GM19043 (cell line): Measurements from ENCODE around the gene APOOL.
A peak's percentile ranks its signal among the peaks of the same experiment; 100 is the strongest.
"Not testable (repeated sequence)": the region's sequence is repeated elsewhere in the genome, so short reads cannot be mapped to it uniquely, and the experiment has no call there.

Experiments
- ATAC-seq: cut with Tn5 transposase; IDR thresholded peaks from one replicate; pipeline ENCODE4 v1.9.1; 2021; ENCODE audit warnings: low read depth; ENCODE audit not compliant: unreplicated experiment

Gene APOOL

DNA sequence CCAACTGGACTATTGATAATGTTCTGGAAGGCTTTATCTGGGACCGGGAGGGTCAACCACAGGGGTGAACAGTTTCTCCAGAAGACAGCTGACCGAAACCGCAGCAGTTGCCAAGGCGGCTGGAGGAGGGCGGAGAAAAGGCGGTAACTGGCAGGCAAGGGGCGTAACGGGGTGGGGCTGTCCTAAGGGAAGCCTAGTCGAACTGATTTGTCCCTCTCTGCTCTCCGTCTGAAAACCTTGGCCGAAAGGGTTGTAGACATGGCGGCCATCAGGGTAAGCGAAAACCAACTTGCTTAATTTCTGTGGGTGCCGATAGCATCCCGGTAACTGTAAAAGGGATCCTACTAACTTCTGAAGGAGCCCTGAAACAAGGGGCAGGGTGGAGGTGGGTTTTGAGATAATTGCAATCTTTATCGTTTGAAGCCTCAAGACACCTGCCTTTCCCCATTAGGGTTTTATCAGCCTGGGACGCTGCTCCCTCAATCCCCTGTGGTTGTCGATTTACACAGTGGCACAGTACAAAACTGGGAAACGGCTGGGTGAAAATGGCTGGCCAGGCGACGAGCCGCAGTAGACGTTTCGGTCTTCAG is at the start of gene APOOL:
APOOL (plus strand) TSS at position 223 of the 590 bp plus-strand sequence; CDS start at position 259, 36 bp downstream.
- peak; percentile 88 for ATAC-seq

DNA sequence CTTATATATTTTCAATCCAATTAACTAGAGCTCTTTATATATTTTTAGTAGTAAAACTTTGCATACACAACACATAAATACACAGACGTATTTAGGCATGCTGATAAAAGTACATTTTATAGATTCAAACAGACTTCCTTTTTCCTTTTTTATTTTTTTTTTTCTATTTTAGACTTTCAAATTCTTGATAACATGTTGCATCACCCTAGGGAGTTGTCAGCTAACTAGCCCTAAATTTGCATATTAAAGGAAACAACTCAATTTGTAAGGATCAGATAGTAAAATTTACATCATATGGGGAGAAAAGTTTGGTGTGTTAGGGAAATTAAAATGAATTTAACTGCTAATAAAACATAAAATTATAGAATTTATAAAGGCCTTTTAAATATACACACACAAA is 47.4 kb upstream of the APOOL start:
- no peak for ATAC-seq

DNA sequence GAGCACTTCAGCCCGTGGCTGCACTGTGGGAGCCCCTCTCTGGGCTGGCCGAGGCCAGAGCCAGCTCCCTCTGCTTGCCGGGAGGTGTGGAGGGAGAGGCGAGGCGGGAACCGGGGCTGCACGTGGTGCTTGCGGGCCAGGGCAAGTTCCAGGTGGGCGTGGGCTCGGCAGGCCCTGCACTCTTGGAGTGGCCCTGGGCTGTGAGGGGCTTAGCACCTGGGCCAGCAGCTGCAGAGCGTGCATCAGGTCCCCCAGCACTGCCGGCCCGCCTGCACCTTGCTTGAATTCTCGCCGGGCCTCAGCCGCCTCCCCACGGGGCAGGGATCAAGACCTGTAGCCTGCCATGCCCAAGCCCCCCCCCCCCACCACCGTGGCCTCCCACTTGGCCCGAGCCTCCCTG is 28.9 kb upstream of the APOOL start:
- ATAC-seq, result no peak

DNA sequence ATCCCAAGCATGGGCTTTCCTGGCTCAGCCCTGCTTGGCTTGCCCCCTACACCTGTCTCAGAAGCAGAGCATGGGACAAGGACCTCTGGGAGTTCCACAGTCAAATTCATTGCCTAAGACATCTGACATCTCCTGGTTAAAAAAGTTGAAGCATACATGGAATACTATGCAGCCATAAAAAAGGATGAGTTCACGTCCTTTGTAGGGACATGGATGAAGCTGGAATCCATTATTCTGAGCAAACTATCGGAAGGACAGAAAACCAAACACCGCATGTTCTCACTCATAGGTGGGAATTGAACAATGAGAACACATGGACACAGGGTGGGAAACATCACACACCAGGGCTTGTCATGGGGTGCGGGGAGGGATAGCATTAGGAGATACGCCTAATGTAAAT is 11.9 kb upstream of the APOOL start:
- not testable (repeated sequence) for ATAC-seq

- ATAC-seq, result no peak
Measured at GRCh38 chrX:84993150-84993549, 10.5 kb upstream of the APOOL start.

DNA sequence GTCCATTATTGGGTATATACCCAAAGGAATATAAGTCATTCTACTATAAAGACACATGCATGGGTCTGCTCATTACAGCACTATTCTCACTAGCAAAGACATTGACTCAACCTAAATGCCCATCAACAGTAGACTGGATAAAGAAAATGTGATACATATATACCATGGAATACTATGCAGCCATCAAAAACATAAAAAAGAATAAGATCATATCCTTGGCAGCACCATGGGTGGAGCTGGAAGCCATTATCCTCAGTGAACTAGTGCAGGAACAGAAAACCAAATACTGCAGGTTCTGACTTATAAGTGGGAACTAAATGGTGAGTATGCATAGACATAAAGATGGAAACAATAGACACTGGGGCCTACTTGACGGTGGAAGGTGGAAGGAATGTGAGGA is 2.3 kb upstream of the APOOL start:
- no peak for ATAC-seq

- ATAC-seq, result peak; percentile 1
Measured at GRCh38 chrX:85004255-85004654, 578 bp downstream of the APOOL start.

DNA sequence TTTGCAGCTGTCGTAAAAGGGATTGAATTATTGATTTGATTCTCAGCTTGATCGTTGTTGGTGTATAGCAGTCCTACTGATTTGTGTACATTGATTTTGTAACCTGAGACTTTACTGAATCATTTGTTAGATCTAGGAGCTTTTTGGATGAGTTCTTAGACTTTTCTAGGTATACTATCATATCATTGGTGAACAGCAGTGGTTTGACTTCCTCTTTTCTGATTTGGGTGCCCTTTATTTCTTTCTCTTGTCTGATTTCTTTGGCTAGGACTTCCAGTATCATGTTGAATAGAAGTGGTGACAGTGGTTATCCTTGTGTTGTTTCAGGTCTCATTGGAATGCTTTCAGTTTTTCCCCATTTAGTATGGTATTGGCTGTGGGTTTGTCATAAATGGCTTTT is 8.4 kb downstream of the APOOL start:
- ATAC-seq, result no peak

DNA sequence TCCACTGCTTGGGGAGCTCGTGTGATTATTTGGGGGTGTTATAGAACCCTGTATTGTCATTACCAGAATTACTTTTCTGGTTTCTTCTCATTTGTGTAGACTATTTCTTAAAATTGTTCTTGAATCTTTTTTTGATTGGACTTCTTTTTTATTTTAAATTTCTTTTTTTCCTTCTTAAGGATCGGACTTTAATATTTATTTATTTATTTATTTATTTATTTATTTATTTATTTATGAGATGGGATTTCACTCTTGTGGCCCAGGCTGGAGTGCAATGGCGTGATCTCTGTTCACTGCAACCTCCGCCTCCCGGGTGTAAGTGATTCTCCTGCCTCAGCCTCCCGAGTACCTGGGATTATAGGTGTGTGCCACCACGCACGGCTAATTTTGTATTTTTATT is 11.7 kb downstream of the APOOL start:
- ATAC-seq, result not testable (repeated sequence)

DNA sequence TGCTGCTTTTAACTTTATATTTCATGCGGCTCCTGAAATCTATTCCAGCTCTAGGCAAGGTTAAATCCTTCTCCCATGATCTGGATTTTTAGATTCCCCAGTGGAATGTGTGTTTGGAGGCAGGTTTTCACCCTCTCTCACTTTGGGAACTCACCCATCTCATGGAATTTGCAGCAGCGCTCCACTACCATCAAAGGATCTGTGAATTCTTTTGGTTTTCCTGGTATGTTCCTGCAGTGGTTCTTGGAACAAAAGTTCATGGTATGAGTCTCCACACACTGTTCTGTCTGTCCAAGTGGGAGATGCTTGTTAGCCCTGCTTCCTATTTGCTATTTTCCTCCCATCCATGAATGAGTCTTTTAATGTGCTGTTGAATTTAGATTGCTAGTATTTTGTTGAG is 14.0 kb downstream of the APOOL start:
- ATAC-seq, result no peak

DNA sequence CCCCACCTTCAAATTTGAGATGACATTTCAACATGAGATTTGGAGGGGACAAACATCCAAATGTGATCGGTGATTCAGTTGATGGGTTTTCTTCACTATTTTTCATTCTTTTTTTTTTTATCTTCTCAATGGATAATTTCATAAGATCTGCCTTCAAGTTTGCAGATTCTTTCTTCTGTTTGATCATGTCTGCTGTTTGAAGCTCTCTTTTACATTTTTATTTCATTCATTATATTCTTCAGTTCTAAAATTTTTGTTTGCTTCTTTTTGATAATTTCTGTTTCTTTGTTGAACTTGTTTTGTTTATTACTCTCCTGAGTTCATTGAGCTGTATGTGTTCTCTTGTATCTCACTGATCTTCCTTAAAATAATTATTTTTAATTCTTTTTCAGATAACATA is 14.8 kb downstream of the APOOL start:
- no peak for ATAC-seq

DNA sequence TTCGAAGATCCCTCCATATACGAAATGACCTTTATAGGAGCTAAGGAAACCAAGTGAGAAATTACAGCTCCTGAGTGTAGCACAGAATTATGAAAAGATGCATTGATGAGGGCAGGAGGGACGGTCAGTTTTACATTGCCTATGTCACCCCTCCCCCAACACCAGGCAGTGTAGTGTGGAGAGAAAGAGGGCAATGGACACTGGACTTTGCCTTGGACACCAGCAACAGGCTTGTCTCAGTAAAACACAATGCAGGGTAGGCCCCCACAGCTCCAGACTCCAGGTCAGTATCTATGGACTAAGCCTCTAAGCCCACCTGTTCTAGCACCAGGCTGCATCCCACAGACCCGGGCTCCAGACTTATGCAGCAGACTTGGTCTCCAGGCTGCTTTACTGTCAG is 16.5 kb downstream of the APOOL start:
- ATAC-seq, result no peak

- ATAC-seq, result no peak
Measured at GRCh38 chrX:85024044-85024443, 20.4 kb downstream of the APOOL start.

GRCh38 chrX:85024562-85024961 is 20.9 kb downstream of the APOOL start:
- ATAC-seq, result no peak

DNA sequence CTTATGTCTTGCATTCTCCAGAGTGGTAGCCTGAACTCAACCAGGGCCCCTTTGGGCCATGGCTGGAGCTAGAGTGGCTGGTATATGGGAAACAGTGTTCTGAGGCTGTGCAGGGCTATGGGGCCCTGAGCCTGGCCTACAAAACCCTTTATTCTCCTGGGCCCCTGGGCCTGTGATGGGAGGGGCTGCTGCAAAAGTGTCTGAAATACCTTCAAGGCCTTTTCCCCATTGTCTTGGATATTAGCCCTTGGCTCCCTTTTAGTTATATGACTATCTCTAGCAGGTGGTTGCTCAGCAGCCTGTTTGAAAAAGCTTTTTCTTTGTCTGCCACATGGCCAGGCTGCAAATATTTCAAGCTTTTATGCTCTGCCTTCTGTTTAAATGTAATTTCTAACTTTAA is 22.5 kb downstream of the APOOL start:
- ATAC-seq, result no peak

- ATAC-seq, result no peak
Measured at GRCh38 chrX:85029043-85029442, 25.4 kb downstream of the APOOL start.

DNA sequence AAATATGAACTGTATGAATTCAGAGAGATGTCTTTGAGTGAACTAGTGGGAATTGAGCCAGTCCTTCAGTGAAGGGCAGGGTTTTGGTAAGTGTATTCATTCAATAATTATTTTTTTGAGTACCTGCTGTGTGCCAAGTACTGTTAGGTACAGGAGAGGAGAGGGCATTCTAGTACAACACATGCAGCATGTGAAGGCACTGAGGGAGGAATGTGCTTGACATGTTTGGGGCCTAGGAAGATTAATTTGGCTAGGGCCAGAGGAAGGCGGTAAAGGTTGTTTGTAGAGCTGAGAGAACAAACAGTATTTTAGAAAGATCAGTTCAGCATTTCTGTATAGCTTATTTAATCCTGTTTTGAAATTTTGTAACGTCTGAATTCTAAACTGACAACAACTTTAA is 27.8 kb downstream of the APOOL start:
- no peak for ATAC-seq

DNA sequence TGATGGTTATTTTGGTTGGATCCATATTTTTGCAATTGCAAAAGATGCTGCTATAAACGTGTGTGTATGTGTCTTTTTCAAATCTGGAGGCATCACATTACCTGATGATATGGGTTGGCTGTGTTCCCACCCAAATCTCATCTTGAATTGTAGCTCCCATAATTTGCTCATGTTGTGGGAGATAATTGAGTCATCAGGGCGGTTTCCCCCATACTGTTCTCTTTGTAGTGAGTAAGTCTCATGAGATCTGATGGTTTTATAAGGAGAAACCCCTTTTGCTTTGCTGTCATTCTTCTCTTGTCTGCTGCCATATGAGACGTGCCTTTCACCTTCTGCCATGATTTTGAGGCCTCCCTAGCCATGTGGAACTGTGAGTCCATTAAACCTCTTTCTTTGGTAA is 33.4 kb downstream of the APOOL start:
- ATAC-seq, result no peak

- ATAC-seq, result no peak
Measured at GRCh38 chrX:85051627-85052026, 48.0 kb downstream of the APOOL start.

DNA sequence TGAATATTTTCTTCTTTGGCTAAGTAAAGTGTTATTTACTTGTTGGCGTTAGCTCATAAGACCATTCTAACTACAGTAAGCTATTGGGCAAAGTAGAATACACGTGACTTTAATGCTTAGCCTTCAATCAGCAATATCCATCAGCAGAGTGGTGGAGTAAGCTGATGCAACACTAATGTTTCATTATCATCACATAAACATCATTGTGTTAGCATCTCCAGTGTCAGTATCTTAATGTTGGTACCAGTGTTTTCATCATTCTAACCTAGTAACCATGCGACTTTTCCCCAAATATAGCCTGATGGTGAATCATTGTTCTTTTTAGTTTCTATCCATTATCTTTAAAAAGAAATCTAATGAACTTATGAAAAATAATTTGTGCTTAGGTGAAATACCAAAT is 48.5 kb downstream of the APOOL start:
- no peak for ATAC-seq

DNA sequence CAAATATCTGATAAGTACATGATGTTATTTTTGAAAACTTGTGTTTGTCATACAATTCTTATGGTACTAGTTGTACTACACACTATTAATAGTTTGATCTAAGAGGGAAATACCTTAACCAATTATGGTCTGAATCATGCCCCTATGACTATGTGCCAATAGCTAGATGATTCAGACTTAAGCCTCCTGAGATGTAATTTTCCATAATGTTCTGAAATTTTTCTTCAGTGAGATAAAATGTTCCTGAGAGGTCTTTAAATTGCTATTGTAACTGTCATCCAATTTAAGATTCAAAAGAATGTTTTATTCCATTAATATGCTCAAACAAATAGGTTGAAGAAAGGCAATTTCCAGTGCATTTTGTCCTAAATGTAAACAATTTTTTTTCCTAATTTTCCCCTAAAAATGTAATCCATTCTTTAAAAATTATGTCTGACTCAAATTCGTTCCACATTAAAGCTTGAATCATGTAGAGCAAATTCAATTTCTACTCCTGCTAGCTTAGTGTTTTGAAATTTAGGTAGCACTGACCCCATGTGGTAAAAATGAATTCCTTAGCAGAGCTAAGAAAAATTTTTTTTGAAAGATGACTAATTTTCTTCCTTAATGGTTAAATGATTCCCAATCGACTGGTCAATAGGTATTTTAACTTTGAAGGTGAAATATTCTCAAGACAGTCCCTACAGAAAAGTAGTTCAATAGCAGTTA is 49.1 kb downstream of the APOOL start:
- no peak for ATAC-seq

- no peak for ATAC-seq
Measured at GRCh38 chrX:85065512-85066198, 62.0 kb downstream of the APOOL start.
